Activated CD4-positive, alpha-beta memory T cell treated with anti-CD3 and anti-CD28 coated beads for 36 hours (primary cell): Measurements from ENCODE around the gene KATNAL1. TPM values are rescaled to one million over a fixed set of nuclear protein-coding genes. Genes with fewer than 3 reads are reported as not detected.

Experiments used
- CTCF ChIA-PET: fragments of 350-600 bp; sonication (Branson Sonifier 250); formaldehyde crosslinking; loops from one replicate; lab custom pipeline; 2021; ENCODE audit warnings: antibody characterized with exemption, inconsistent platforms; lab: Charles Lee
- POLR2A ChIA-PET: fragments of 350-600 bp; sonication (Branson Sonifier 250); formaldehyde crosslinking; loops from one replicate; lab custom pipeline; 2021; ENCODE audit warnings: antibody characterized with exemption; lab: Charles Lee
- DNase-seq: peaks from one replicate; pipeline ENCODE4 v3.0.0-alpha.2; 2020
- H3K27ac Mint-ChIP-seq: one replicate; pipeline ENCODE4 v1.8.0; 2021; ENCODE audit warnings: mixed read lengths
- H3K27me3 Mint-ChIP-seq: one replicate; pipeline ENCODE4 v1.8.0; 2021; ENCODE audit warnings: mixed read lengths
- H3K36me3 Mint-ChIP-seq: one replicate; pipeline ENCODE4 v1.8.0; 2021; ENCODE audit warnings: mixed read lengths
- H3K4me1 Mint-ChIP-seq: one replicate; pipeline ENCODE4 v1.8.0; 2021; ENCODE audit warnings: low read depth, mixed read lengths
- H3K4me3 Mint-ChIP-seq: one replicate; pipeline ENCODE4 v1.8.0; 2021; ENCODE audit warnings: mild to moderate bottlenecking, mixed read lengths
- H3K9me3 Mint-ChIP-seq: one replicate; pipeline ENCODE4 v1.8.0; 2021; ENCODE audit warnings: mixed read lengths
- intact Hi-C: fragments of 100-400 bp; cut with micrococcal nuclease; formaldehyde crosslinking; loops from one replicate; pipeline ENCODE4 v1.15.1; 2023
- total RNA-seq, 2 experiments: library from RNA; stranded (reverse); gene quantifications; one replicate each; pipeline ENCODE4 v1.2.3, GENCODE V29; 2021

The KATNAL1 gene
- total RNA-seq, 2 experiments from 2014 or later = 13.9 to 16.8 TPM

DNA sequence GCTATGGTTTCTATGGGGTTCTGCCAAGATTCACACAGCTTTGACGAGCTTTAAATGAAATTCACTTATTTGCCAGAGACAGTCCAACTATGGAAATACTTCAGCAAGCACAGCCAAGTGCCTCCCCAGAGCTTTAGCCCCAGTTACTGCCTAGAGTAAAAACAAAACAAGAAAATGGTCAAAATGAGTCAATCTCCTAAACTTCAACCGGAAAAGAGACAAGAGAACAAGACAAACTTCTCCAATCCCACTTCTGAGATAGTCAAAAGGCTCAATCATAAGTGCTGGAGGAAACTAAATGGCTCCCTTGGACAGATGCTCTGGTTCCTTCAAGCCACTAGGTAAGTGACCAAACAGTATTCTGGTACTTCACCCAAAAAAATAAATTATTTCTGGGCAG, 65.8 kb downstream of the KATNAL1 start:
- Mint-ChIP-seq H3K36me3 (peaks cover 3% of the 10 kb centered on the region), H3K9me3 (peaks cover 3% of the 10 kb centered on the region), H3K4me3 (no peak overlapping the region), H3K27ac (no peak overlapping the region), H3K27me3 (no peaks in the 10 kb centered on the region), H3K4me1 (peaks cover 6% of the 10 kb centered on the region)
- no peak for DNase-seq
- intact Hi-C loops = no loop called here
- POLR2A ChIA-PET = no interaction called here
- CTCF ChIA-PET = no interaction called here

DNA sequence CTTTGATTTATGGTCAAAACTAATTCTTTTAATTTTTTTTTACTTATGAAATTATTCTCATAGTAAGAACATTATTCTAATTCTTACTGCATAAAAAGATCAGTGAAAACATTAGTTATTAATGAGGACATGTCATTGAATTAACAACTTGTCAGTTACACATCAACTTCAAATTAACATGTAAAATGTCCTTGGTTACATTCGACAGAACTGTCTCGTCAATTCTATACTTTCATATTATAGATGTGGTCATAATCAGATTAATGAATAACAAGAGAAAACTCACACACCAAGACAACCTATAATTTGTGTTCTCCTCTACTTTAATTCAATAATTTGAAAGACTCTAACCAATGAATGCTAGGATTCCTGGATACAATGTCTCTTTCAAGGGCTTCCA, 66.7 kb downstream of the KATNAL1 start:
- H3K27me3 Mint-ChIP-seq = no peaks in the 10 kb centered on the region
- intact Hi-C loops = no loop called here
- peaks cover 6% of the 10 kb centered on the region for H3K4me1 Mint-ChIP-seq
- no peak for DNase-seq
- H3K27ac Mint-ChIP-seq = no peak overlapping the region
- no peak overlapping the region for H3K4me3 Mint-ChIP-seq
- CTCF ChIA-PET = no interaction called here
- peaks cover 3% of the 10 kb centered on the region for H3K9me3 Mint-ChIP-seq
- POLR2A ChIA-PET = no interaction called here
- H3K36me3 Mint-ChIP-seq = peaks cover 3% of the 10 kb centered on the region

DNA sequence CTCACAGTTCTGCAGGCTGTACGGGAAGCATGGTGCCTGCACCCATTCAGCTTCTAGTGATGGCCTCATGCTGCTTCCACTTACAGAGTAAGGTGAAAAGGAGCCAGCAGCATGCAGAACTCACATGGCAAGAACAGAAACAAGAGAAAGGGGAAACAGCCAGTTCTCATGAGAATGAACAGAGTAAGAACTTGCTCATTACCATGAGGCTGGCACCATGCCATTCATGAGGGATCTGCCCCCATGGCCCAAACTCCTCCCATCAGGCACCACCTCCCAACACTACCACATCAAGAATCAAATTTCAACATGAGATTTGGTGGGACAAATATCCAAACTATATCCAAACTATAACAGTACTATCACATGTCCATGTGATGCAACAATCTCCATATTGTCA, 72.1 kb downstream of the KATNAL1 start:
- H3K27ac Mint-ChIP-seq = no peak overlapping the region
- H3K9me3 Mint-ChIP-seq = no peaks in the 10 kb centered on the region
- intact Hi-C loops = no loop called here
- no peak for DNase-seq
- no peaks in the 10 kb centered on the region for H3K4me1 Mint-ChIP-seq
- peaks cover 10% of the 10 kb centered on the region for H3K36me3 Mint-ChIP-seq
- CTCF ChIA-PET = no interaction called here
- POLR2A ChIA-PET = no interaction called here
- no peak overlapping the region for H3K4me3 Mint-ChIP-seq
- H3K27me3 Mint-ChIP-seq = no peaks in the 10 kb centered on the region

DNA sequence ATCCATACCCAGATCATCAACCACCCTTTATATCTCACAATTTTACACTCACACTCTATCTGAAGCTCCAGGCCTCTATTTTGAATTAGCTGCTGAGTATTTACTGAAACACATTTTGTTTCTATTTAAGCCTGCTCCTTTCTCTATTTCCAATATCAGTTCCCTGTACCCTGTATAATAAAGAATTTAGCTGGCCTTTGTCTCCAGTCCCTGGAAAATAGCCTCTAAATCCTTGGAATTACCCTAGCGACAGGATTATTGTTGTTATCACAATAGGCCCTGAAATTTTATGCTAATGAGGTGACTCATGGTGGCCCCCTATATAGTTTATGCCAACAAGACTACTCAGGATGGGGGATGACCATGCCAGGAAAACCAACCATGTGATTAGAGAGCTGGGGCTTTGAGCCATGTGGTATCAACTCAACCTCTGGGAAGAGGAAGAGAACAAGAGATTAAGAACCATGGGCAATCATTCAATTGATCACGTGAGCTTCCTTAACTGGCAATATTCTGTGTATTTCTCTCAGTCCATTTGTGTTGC, 72.7 kb downstream of the KATNAL1 start:
- no peak overlapping the region for H3K27ac Mint-ChIP-seq
- H3K9me3 Mint-ChIP-seq = no peaks in the 10 kb centered on the region
- no peaks in the 10 kb centered on the region for H3K27me3 Mint-ChIP-seq
- peaks cover 14% of the 10 kb centered on the region for H3K36me3 Mint-ChIP-seq
- POLR2A ChIA-PET = no interaction called here
- H3K4me1 Mint-ChIP-seq = no peaks in the 10 kb centered on the region
- intact Hi-C loops = no loop called here
- DNase-seq = no peak
- no peak overlapping the region for H3K4me3 Mint-ChIP-seq
- CTCF ChIA-PET = no interaction called here

DNA sequence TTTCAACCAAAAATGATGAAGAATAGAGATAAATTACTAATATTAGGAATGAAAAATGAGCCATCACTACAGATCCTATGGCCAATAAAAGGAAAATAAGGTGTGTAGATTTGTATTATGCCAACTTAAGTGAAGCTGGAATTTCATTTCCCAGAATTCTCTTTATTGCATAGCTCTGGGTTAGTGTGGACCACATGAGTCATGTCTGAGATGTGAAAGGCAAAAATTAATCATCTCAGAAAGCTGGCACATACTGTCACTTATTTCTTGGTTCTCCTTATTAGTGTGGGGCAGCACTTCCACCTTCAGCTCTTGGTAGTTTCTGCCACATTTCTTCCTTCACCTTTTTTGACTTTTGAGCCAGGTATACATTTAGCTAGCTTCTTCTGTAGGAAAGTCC, 82.6 kb downstream of the KATNAL1 start:
- no peak for DNase-seq
- Mint-ChIP-seq H3K27me3 (no peaks in the 10 kb centered on the region), H3K4me1 (peaks cover 17% of the 10 kb centered on the region), H3K9me3 (peaks cover 20% of the 10 kb centered on the region), H3K27ac (peak overlapping the region; percentile 46), H3K36me3 (peaks cover 53% of the 10 kb centered on the region), H3K4me3 (no peak overlapping the region)
- intact Hi-C loops = loop anchor here (1.0 to 2.0 kb wide), 3 partner anchors 20 to 78 kb away; no protein-coding TSS in a partner anchor
- ChIA-PET POLR2A (interaction anchor here (0.7 to 1.7 kb wide), 6 partner anchors 18 to 121 kb away, joined by 3 to 8 read pairs (median 4); no protein-coding TSS in a partner anchor), CTCF (interaction anchor here (1.1 to 1.9 kb wide), 4 partner anchors 28 to 92 kb away, joined by 3 to 8 read pairs (median 6); no protein-coding TSS in a partner anchor)

DNA sequence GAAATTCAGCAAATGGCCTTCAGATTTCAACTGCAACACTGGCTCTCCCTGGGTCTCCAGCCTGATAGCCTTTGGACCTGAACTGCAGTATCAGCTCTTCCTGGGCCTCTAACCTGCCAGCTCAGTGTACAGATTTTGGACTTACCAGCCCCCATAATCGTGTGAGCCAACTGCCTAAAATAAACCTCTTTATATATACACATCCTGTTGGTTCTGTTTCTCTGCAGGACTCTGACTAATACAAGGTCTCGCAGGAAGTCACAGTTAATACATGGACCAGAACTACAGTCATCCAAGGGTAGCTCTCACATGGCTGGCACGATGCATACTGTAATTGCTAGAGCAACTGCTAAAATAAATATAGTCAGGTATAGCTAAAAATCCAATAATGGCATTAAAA, 85.1 kb downstream of the KATNAL1 start:
- H3K9me3 Mint-ChIP-seq = peaks cover 20% of the 10 kb centered on the region
- no peaks in the 10 kb centered on the region for H3K27me3 Mint-ChIP-seq
- H3K36me3 Mint-ChIP-seq = peaks cover 41% of the 10 kb centered on the region

DNA sequence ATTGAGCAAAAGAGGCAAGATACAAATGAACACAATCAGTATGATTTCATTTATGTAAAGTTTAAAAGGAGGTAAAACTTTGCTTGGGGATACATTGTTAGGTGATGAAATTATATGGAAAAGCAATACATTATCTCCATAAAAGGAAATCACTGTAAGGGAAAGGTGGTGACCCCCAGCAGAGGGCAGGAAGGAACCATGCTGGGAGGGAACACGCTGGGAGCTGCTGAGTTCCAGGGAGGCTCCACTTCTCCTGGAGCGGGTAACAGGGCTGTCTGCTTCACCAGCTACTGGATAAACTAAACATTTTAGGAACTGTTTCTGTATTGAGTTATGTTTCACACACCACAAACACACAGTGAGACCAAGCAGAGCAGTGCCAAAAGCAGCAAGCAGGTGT, 91.2 kb downstream of the KATNAL1 start:
- no peaks in the 10 kb centered on the region for H3K4me1 Mint-ChIP-seq

More for the DNA sequence above, 85.1 kb downstream of the KATNAL1 start:
- H3K27ac Mint-ChIP-seq = no peak overlapping the region
- H3K4me3 Mint-ChIP-seq = no peak overlapping the region
- intact Hi-C loops = no loop called here
- CTCF ChIA-PET = no interaction called here
- POLR2A ChIA-PET = no interaction called here
- no peak for DNase-seq
- peaks cover 17% of the 10 kb centered on the region for H3K4me1 Mint-ChIP-seq

DNA sequence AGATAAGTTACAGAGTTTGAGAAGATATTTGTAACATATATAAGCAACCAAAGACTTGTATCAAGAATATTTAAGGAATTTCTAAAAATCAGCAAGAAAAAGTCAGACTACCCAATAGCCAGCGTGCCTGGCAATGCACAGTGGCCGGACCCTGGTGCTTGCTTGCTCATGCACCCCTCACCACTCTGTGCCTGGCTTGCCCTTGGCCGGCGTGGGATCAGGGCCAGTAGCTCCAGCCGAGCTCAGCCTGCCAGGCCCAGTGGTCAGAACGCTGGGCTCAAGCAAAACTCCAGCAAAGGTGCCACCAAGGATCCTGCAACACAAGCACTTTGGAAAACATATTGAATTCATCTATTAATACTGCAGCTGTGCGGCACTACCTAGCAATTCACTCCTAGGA, 95.1 kb downstream of the KATNAL1 start:
- Mint-ChIP-seq H3K36me3 (peaks cover 11% of the 10 kb centered on the region), H3K4me1 (no peaks in the 10 kb centered on the region), H3K9me3 (no peaks in the 10 kb centered on the region), H3K27me3 (no peaks in the 10 kb centered on the region), H3K4me3 (no peak overlapping the region), H3K27ac (no peak overlapping the region)
- CTCF ChIA-PET = no interaction called here
- POLR2A ChIA-PET = no interaction called here
- intact Hi-C loops = no loop called here
- DNase-seq = no peak

More for the DNA sequence above, 91.2 kb downstream of the KATNAL1 start:
- Mint-ChIP-seq H3K9me3 (no peaks in the 10 kb centered on the region), H3K27ac (no peak overlapping the region), H3K36me3 (peaks cover 3% of the 10 kb centered on the region), H3K27me3 (no peaks in the 10 kb centered on the region), H3K4me3 (no peak overlapping the region)
- ChIA-PET CTCF (no interaction called here), POLR2A (no interaction called here)
- DNase-seq = no peak
- intact Hi-C loops = no loop called here

DNA sequence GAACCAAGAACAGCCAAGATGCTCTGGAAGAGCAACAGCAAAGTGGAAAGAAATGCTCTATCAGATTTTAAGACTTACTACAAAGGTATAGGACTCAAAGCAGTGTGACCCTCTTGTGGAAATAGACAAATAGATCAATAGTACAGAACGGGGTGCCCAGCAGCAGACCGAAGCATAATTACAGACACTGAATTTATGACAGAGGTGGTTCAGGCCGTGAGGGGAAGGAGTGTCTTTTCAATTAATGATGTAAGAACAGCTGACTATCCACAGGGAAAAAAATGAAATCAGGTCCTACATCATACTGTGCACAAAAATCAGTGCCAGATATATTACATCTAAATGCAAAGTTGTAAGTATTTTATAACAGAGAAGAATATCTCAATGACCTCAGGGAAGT, 95.6 kb downstream of the KATNAL1 start:
- Mint-ChIP-seq H3K9me3 (no peaks in the 10 kb centered on the region), H3K27me3 (no peaks in the 10 kb centered on the region), H3K4me1 (no peaks in the 10 kb centered on the region), H3K27ac (no peak overlapping the region), H3K4me3 (no peak overlapping the region), H3K36me3 (peaks cover 13% of the 10 kb centered on the region)
- ChIA-PET POLR2A (no interaction called here), CTCF (no interaction called here)
- intact Hi-C loops = no loop called here
- no peak for DNase-seq

DNA sequence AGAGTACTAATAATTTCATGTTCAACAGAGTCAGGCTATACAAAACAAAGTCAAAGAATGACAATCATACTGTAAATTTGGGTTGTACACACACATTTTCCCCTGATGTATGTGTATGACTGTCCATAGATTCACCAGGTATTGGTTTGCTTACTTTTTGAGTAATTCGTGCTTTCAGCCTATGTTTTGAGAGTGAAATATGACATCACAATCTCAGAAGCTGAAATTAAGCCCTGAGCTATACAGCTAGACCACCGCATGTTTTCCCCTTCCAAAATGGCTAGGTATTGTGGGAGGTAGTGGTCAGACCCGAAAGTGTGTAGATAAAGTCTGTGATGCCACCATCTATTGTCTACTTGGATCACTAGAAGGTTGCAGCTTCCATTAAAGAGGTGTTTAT, 102.8 kb downstream of the KATNAL1 start:
- ChIA-PET CTCF (interaction anchor here (0.7 to 1.7 kb wide), 7 partner anchors 48 to 840 kb away, joined by 3 to 8 read pairs (median 4); partner anchors contain the start of gene KATNAL1), POLR2A (interaction anchor here (0.6 to 1.8 kb wide), 5 partner anchors 11 to 170 kb away, joined by 3 to 9 read pairs (median 5); no protein-coding TSS in a partner anchor)
- Mint-ChIP-seq H3K4me1 (peaks cover 8% of the 10 kb centered on the region), H3K27me3 (no peaks in the 10 kb centered on the region), H3K27ac (no peak overlapping the region), H3K4me3 (no peak overlapping the region), H3K36me3 (peaks cover 18% of the 10 kb centered on the region), H3K9me3 (no peaks in the 10 kb centered on the region)
- peak; percentile 39 for DNase-seq
- intact Hi-C loops = loop anchor here (1.0 to 5.0 kb wide), 2 partner anchors 20 to 373 kb away; no protein-coding TSS in a partner anchor

DNA sequence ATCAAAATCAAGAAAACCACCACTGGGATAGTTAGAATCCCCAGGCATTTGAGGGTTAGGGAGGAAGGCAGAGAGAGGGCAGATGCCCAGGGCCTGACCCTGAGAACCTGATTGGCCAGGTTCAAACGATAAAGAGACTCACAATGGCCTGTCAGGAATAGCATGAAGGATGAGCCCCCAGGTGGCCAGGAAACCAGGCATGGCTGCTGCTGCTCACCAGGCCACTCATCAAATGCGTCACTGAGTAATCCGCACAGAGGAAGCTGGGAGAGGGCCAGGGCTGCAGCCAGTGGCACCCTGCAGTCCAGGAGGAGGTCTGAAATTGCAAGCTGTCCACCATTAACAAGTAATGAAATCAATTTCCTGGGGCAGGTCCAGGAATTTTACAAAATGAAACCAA, 111.3 kb downstream of the KATNAL1 start:
- Mint-ChIP-seq H3K36me3 (no peaks in the 10 kb centered on the region), H3K4me3 (no peak overlapping the region), H3K27me3 (no peaks in the 10 kb centered on the region), H3K9me3 (no peaks in the 10 kb centered on the region), H3K27ac (no peak overlapping the region), H3K4me1 (peaks cover 2% of the 10 kb centered on the region)
- CTCF ChIA-PET = interaction anchor here (0.8 to 1.0 kb wide), 2 partner anchors 64 to 139 kb away, joined by 4 to 5 read pairs; no protein-coding TSS in a partner anchor
- POLR2A ChIA-PET = no interaction called here
- DNase-seq = no peak
- intact Hi-C loops = no loop called here

DNA sequence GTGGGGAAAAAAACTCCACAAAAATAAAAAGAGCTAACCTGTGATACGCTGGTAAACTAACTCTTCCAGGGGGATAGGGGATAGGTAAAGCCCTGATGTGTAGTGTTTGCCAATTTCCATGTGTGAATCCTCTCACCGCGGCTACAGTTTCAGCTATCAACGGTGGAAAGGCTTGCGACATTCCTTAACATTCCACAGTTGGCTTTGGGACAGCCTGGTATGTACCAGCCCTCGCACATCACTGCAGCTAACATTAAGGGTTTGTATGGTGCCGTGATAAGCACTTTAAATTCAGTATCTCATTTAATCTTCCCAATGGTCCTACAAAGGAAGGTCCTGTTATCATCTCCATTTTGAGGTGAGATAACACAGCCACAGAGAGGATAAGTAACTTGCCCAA, 112.4 kb downstream of the KATNAL1 start:
- Mint-ChIP-seq H3K27me3 (no peaks in the 10 kb centered on the region), H3K9me3 (no peaks in the 10 kb centered on the region), H3K4me3 (no peak overlapping the region), H3K27ac (no peak overlapping the region), H3K4me1 (no peaks in the 10 kb centered on the region), H3K36me3 (no peaks in the 10 kb centered on the region)
- intact Hi-C loops = no loop called here
- ChIA-PET POLR2A (no interaction called here), CTCF (interaction anchor here (0.6 kb wide), 1 partner anchor 14 kb away, joined by 3 read pairs; no protein-coding TSS in a partner anchor)
- DNase-seq = no peak
